ENCODE data around the gene ATXN10.

ATXN10 gene

GRCh38 chr22:45832180-45832579, 160.5 kb downstream of the ATXN10 start:
- TF ChIP-seq CTCF (IDR thresholded peaks at IDR 0.05), result no peak

GRCh38 chr22:45832959-45833580, 161.4 kb downstream of the ATXN10 start:
- no peak for TF ChIP-seq CTCF (IDR thresholded peaks at IDR 0.05)

- no peak for TF ChIP-seq CTCF (IDR thresholded peaks at IDR 0.05)
Measured at GRCh38 chr22:45833613-45834012, 162.0 kb downstream of the ATXN10 start.

- no peak for TF ChIP-seq CTCF (IDR thresholded peaks at IDR 0.05)
Measured at GRCh38 chr22:45834241-45834640, 162.6 kb downstream of the ATXN10 start.

- TF ChIP-seq CTCF (IDR thresholded peaks at IDR 0.05), result no peak
Measured at GRCh38 chr22:45834795-45835194, 163.2 kb downstream of the ATXN10 start.

GRCh38 chr22:45836418-45837169, 165.0 kb downstream of the ATXN10 start:
- TF ChIP-seq CTCF (IDR thresholded peaks at IDR 0.05), result no peak

- TF ChIP-seq CTCF (IDR thresholded peaks at IDR 0.05), result no peak
Measured at GRCh38 chr22:45837508-45837907, 165.9 kb downstream of the ATXN10 start.

Data from LNCAP (cell line).